ENCODE measurements around the gene NFKB2.

Gene NFKB2

DNA sequence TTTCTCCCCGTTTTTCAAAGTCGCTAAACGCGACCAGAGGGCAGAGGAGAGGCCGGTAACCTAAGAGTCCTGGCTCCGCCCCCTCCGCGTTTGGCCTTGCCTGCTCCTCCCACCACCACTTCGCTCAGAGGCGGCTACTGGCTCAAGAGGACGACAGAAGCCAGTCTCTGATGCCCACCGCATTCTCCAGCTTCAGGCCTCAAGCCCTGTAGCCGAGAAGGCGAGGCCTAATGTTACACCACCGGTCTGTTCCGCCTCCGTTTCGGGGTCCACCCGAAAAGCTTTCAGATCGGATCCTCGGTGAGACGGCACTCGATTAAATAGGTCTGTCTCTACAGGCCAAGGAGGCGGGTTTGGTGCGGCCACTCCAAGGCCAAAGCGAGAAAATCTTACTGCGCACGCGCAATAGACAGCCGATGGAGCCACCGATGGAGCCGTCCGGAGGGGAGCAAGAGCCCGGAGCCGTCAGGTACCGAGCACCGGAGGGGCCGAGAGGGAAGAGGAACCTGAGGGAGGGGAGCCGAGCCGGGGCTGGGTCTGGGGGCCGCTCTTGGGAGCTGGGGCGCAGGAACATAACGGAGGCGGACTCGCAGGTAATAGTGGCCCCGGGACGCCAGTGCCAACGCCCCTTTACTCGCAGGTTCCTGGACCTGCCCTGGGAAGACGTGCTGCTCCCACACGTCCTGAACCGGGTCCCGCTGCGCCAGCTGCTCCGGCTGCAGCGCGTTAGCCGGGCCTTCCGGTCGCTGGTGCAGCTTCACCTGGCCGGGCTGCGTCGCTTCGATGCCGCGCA lies 25.4 kb downstream of the NFKB2 start, which contains the start of gene FBXL15 (continued):
- TF ChIP-seq ZNF18 (tag by site-specific recombination; IDR thresholded peaks at IDR 0.05) (peak; percentile 60; the same call in 1 of the 2 replicates), ZNF350 (tag by site-specific recombination; IDR thresholded peaks at IDR 0.05) (no peak), ZNF530 (tag by site-specific recombination; IDR thresholded peaks at IDR 0.05; ENCODE audit: low read depth) (no peak), ZNF221 (tag by site-specific recombination; IDR thresholded peaks at IDR 0.05; ENCODE audit: borderline replicate concordance) (0 out of 2 replicates have a peak, but pooled peaks have one; percentile 11), BCL6B (tag by site-specific recombination; IDR thresholded peaks at IDR 0.05) (no peak), ZNF621 (tag by site-specific recombination; IDR thresholded peaks at IDR 0.05) (no peak), ZBTB20 (tag by site-specific recombination; IDR thresholded peaks at IDR 0.05) (peak; percentile 49; the same call in 1 of the 2 replicates), ZNF596 (tag by site-specific recombination; IDR thresholded peaks at IDR 0.05) (no peak), ZNF155 (tag by site-specific recombination; IDR thresholded peaks at IDR 0.05) (no peak), ZNF776 (tag by site-specific recombination; IDR thresholded peaks at IDR 0.05; ENCODE audit: borderline replicate concordance) (no peak), ZNF561 (tag by site-specific recombination; IDR thresholded peaks at IDR 0.05; ENCODE audit: borderline replicate concordance) (peak; percentile 93), ZNF404 (tag by site-specific recombination; IDR thresholded peaks at IDR 0.05) (no peak), ZNF777 (tag by site-specific recombination; IDR thresholded peaks at IDR 0.05; ENCODE audit: borderline replicate concordance) (peak; percentile 36; the same call in 1 of the 2 replicates), ZNF501 (tag by site-specific recombination; IDR thresholded peaks at IDR 0.05) (peak; percentile 97), ZNF174 (tag by site-specific recombination; IDR thresholded peaks at IDR 0.05) (no peak), PRDM1 (tag by site-specific recombination; IDR thresholded peaks at IDR 0.05) (no peak), ZNF2 (tag by site-specific recombination; IDR thresholded peaks at IDR 0.05) (peak; percentile 96), SP2 (tag by site-specific recombination; IDR thresholded peaks at IDR 0.05) (peak; percentile 77), REPIN1 (tag by site-specific recombination; IDR thresholded peaks at IDR 0.05; ENCODE audit: low read depth) (peak; percentile 93; the same call in 1 of the 2 replicates), ZFP41 (tag by site-specific recombination; IDR thresholded peaks at IDR 0.05; ENCODE audit: borderline replicate concordance) (no peak), SCRT2 (tag by site-specific recombination; IDR thresholded peaks at IDR 0.05) (peak; percentile 48; the same call in 1 of the 2 replicates), ZFP37 (tag by site-specific recombination; IDR thresholded peaks at IDR 0.05) (peak; percentile 97; the same call in 1 of the 2 replicates), ZFP3 (tag by site-specific recombination; IDR thresholded peaks at IDR 0.05; ENCODE audit: low read depth) (peak; percentile 80)
- TF ChIP-seq, protein P1, sequence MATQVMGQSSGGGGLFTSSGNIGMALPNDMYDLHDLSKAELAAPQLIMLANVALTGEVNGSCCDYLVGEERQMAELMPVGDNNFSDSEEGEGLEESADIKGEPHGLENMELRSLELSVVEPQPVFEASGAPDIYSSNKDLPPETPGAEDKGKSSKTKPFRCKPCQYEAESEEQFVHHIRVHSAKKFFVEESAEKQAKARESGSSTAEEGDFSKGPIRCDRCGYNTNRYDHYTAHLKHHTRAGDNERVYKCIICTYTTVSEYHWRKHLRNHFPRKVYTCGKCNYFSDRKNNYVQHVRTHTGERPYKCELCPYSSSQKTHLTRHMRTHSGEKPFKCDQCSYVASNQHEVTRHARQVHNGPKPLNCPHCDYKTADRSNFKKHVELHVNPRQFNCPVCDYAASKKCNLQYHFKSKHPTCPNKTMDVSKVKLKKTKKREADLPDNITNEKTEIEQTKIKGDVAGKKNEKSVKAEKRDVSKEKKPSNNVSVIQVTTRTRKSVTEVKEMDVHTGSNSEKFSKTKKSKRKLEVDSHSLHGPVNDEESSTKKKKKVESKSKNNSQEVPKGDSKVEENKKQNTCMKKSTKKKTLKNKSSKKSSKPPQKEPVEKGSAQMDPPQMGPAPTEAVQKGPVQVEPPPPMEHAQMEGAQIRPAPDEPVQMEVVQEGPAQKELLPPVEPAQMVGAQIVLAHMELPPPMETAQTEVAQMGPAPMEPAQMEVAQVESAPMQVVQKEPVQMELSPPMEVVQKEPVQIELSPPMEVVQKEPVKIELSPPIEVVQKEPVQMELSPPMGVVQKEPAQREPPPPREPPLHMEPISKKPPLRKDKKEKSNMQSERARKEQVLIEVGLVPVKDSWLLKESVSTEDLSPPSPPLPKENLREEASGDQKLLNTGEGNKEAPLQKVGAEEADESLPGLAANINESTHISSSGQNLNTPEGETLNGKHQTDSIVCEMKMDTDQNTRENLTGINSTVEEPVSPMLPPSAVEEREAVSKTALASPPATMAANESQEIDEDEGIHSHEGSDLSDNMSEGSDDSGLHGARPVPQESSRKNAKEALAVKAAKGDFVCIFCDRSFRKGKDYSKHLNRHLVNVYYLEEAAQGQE (tag by site-specific recombination; IDR thresholded peaks at IDR 0.05) = peak; percentile 65
- TF ChIP-seq, protein P2, sequence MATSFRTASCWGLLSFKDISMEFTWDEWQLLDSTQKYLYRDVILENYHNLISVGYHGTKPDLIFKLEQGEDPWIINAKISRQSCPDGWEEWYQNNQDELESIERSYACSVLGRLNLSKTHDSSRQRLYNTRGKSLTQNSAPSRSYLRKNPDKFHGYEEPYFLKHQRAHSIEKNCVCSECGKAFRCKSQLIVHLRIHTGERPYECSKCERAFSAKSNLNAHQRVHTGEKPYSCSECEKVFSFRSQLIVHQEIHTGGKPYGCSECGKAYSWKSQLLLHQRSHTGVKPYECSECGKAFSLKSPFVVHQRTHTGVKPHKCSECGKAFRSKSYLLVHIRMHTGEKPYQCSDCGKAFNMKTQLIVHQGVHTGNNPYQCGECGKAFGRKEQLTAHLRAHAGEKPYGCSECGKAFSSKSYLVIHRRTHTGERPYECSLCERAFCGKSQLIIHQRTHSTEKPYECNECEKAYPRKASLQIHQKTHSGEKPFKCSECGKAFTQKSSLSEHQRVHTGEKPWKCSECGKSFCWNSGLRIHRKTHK (tag by site-specific recombination; IDR thresholded peaks at IDR 0.05) = no peak
- TF ChIP-seq, protein P3, sequence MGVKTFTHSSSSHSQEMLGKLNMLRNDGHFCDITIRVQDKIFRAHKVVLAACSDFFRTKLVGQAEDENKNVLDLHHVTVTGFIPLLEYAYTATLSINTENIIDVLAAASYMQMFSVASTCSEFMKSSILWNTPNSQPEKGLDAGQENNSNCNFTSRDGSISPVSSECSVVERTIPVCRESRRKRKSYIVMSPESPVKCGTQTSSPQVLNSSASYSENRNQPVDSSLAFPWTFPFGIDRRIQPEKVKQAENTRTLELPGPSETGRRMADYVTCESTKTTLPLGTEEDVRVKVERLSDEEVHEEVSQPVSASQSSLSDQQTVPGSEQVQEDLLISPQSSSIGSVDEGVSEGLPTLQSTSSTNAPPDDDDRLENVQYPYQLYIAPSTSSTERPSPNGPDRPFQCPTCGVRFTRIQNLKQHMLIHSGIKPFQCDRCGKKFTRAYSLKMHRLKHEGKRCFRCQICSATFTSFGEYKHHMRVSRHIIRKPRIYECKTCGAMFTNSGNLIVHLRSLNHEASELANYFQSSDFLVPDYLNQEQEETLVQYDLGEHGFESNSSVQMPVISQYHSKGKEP (tag by site-specific recombination; IDR thresholded peaks at IDR 0.05) = peak; percentile 33; the same call in 1 of the 2 replicates
- TF ChIP-seq, protein P4, sequence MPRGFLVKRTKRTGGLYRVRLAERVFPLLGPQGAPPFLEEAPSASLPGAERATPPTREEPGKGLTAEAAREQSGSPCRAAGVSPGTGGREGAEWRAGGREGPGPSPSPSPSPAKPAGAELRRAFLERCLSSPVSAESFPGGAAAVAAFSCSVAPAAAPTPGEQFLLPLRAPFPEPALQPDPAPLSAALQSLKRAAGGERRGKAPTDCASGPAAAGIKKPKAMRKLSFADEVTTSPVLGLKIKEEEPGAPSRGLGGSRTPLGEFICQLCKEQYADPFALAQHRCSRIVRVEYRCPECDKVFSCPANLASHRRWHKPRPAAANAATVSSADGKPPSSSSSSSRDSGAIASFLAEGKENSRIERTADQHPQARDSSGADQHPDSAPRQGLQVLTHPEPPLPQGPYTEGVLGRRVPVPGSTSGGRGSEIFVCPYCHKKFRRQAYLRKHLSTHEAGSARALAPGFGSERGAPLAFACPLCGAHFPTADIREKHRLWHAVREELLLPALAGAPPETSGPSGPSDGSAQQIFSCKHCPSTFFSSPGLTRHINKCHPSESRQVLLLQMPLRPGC (tag by site-specific recombination; IDR thresholded peaks at IDR 0.05) = peak; percentile 73
